HTR-8/SVneo (cell line): ENCODE data around the gene NOTCH1.

Source experiments
- DNase-seq: peaks from one replicate; pipeline ENCODE4 v3.0.0; 2011; ENCODE audit warnings: low spot score, mixed read lengths; ENCODE audit not compliant: insufficient read length
- FAIRE-seq: peaks from 2 replicates; lab custom pipeline; 2011; peaks lifted over from hg19 to GRCh38; lab: Jason Lieb, UNC

Gene NOTCH1

GRCh38 chr9:136493567-136493971 lies 52.3 kb downstream of the NOTCH1 start:
- no peak for FAIRE-seq
- no peak for DNase-seq

GRCh38 chr9:136492978-136493522 lies 52.8 kb downstream of the NOTCH1 start:
- DNase-seq (no peak), FAIRE-seq (no peak)

- DNase-seq (no peak), FAIRE-seq (no peak)
Observed at GRCh38 chr9:136489731-136490130, 56.1 kb downstream of the NOTCH1 start.

DNA sequence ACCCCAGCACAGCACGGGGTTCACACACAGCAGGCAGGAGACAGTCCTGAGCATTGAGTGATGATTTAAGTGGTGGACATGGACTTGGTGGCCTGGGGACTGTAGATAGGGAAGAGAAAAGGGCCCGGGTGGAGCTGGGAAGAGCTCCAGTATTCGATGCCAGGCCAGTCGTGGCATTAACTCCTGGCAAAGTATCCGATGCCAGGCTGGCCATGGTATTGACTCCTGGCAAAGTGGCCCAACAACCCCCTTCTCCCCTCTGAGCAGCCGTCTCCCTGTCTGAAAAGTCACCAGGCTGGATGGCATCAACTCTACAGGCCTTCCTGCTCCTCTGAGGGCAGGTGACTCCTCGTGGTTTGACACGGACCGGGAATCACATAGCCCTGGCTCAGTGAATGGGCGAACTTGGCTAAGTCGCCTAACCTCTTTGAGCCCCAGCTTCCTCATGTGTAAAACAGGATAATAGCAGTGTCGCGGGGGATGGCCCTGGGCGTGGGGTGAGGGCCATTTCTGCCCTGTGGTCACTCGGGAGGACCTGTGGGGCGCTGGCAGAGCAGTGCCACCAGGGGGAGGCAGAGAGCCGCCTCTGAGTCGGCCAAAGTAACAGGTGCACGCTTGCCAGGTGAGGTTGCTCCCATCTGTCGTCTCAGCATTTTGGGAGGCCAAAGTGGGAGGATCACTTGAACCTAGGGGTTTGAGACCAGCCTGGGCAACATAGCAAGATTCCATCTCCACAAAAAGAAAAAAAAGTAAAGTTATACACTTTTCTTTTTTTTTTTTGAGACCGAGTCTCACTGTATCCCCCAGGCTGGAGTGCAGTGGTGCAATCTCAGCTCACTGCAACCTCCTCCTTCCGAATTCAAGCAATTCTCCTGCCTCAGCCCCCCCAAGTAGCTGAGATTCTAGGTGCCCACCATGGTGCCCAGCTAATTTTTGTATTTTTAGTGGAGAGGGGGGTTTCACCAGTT lies 57.3 kb downstream of the NOTCH1 start:
- DNase-seq (peak; percentile 50), FAIRE-seq (peak; percentile 40)

DNA sequence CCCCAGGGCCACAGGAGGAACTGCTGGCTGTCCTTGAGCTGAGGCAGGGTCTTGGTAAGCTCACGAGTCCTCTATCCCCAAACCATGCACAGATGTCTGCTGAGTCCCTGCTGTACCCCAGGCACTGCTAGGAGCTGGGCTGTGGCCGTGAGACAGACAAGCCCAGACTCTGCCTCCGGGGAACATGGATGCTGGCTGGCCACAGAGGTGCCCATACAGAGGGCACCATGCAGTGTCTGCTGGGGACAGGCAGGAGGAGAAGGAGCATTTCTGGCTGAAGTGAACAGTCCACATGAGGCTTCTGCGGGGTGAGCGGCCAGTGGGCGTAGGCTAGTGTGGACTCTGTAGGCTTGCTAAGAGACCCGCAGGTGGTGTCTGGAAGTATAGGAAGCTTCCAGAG lies 58.2 kb downstream of the NOTCH1 start:
- DNase-seq (no peak), FAIRE-seq (no peak)

- DNase-seq (no peak), FAIRE-seq (no peak)
Observed at GRCh38 chr9:136486823-136487620, 58.8 kb downstream of the NOTCH1 start.

DNA sequence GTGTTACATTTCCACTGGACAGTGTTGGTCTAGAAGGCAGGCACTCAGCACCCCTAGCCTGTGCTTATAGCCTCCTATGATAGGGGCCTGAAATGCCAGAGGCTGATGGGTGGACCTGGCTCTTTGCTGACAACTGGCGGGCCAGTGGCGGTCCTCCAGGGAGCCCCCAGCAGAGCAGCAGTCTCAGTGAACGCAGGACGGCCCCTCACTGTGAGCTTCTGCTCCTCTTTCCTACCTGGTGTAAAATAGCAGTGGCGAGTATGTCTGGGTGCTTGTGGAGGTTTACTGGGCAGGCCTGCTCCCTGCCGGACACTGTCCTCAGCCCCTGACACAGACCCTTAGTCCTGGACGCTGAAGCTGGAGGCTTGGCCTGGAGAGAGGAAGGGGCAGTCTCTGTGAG lies 59.7 kb downstream of the NOTCH1 start:
- FAIRE-seq = no peak
- DNase-seq = no peak

GRCh38 chr9:136485049-136486045 lies 60.5 kb downstream of the NOTCH1 start:
- peak; percentile 61 for DNase-seq
- no peak for FAIRE-seq

GRCh38 chr9:136484153-136485048 lies 61.4 kb downstream of the NOTCH1 start:
- DNase-seq (no peak), FAIRE-seq (no peak)

GRCh38 chr9:136483589-136484152 lies 62.2 kb downstream of the NOTCH1 start:
- DNase-seq = peak; percentile 95
- peak; percentile 77 for FAIRE-seq

- FAIRE-seq = peak; percentile 28
- DNase-seq = peak; percentile 84
Observed at GRCh38 chr9:136482793-136483588, 62.9 kb downstream of the NOTCH1 start, which contains the start of gene SEC16A. SEC16A (minus strand) TSS chr9:136483040; CDS start chr9:136477615, 5,425 bp downstream.

GRCh38 chr9:136482046-136482792 lies 63.6 kb downstream of the NOTCH1 start:
- FAIRE-seq (no peak), DNase-seq (no peak)

- FAIRE-seq (no peak), DNase-seq (no peak)
Observed at GRCh38 chr9:136481558-136481957, 64.3 kb downstream of the NOTCH1 start.

GRCh38 chr9:136476369-136477150 lies 69.3 kb downstream of the NOTCH1 start:
- DNase-seq = no peak
- no peak for FAIRE-seq

DNA sequence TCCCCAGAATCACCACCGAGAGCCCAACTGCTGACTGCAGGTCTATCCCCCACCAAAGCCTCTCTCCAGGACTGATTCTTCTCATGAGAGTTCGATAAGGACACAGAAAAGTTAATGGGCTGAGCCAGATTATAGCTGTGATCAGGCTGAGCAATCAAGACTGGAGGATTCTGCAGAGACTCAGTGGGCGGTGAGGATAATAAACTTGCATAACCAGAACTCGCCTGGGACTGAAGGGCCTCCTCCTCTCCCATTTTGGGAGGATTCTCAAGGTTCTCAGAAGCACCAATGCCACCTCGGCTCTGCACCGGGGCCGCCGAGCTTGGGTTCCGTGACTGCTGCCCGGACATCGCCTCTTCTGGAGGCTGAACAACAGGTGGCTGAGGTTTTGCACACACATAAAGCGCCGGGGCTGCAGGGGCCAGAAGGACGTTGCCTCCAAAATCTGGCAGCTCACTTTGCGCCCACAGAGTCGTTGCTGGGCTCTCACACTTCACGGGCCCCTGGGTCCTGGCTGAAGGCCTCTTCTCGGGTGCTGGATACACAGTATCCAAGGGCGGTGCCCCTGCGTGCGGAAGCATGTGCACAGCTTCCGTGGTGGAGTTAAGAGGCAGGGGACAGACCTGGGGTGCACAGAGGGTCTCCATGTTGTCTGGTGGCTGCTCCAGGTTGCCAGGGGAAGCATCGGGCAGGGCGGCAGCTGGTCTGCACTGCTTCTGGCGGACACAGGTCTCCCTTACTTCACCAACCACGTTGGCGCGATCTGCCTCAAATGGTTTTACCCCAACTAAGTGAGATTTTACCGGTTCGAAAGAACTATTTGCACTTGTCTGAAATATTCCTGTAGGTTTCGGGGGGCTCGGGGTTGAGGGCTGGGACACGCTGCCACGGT lies 70.6 kb downstream of the NOTCH1 start:
- DNase-seq (no peak), FAIRE-seq (no peak)
